ENCODE data around the gene CAMK2A. TPM values are rescaled to one million over a fixed set of nuclear protein-coding genes. Genes with fewer than 3 reads are reported as not detected.
A peak's percentile ranks its signal among the peaks of the same experiment; 100 is the strongest.
"Not testable (repeated sequence)": the region's sequence is repeated elsewhere in the genome, so short reads cannot be mapped to it uniquely, and the experiment has no call there.

The CAMK2A gene
- total RNA-seq, 4 donors from 2014 or later, result 32.0 to 78.1 (median 48.6) TPM

- no peak for TF ChIP-seq CTCF (IDR thresholded peaks at IDR 0.05 in 4 of 5, conservative IDR thresholded peaks at IDR 0.05 in 1 of 5)
- TF ChIP-seq POLR2A (IDR thresholded peaks at IDR 0.05), result no peak
- H3K27me3 ChIP-seq, result no peaks in the 10 kb centered on the region
- no peak overlapping the region for H3K27ac ChIP-seq
- in situ Hi-C loops (cut with MboI; ENCODE audit: low sequenced_read_pairs in 4 of 4) (no loop called here), intact Hi-C loops (cut with DNase I; ENCODE audit: low total_unique reads) (no loop called here)
- H3K4me3 ChIP-seq, result no peak overlapping the region
- peaks cover 0 to 25% of the 10 kb centered on the region in 2 donors for H3K36me3 ChIP-seq
- H3K9me3 ChIP-seq, result no peaks in the 10 kb centered on the region
- ATAC-seq (no peak), DNase-seq (no peak)
- peaks cover 7 to 8% of the 10 kb centered on the region in 2 donors for H3K4me1 ChIP-seq
Observed at GRCh38 chr5:150236981-150237754, 52.4 kb downstream of the CAMK2A start.

GRCh38 chr5:150236313-150236712, 53.3 kb downstream of the CAMK2A start:
- no peaks in the 10 kb centered on the region for H3K27me3 ChIP-seq
- TF ChIP-seq POLR2A (IDR thresholded peaks at IDR 0.05), result no peak
- no peak for TF ChIP-seq CTCF (IDR thresholded peaks at IDR 0.05 in 4 of 5, conservative IDR thresholded peaks at IDR 0.05 in 1 of 5)
- DNase-seq (no peak), ATAC-seq (no peak)
- H3K4me1 ChIP-seq, result no peaks in the 10 kb centered on the region
- H3K9me3 ChIP-seq, result no peaks in the 10 kb centered on the region
- in situ Hi-C loops (cut with MboI; ENCODE audit: low sequenced_read_pairs in 4 of 4) (no loop called here), intact Hi-C loops (cut with DNase I; ENCODE audit: low total_unique reads) (no loop called here)
- H3K36me3 ChIP-seq, result peaks cover 0 to 31% of the 10 kb centered on the region in 2 donors
- H3K27ac ChIP-seq, result no peak overlapping the region
- no peak overlapping the region for H3K4me3 ChIP-seq

- no peak for ATAC-seq
- no peak for TF ChIP-seq CTCF (IDR thresholded peaks at IDR 0.05 in 4 of 5, conservative IDR thresholded peaks at IDR 0.05 in 1 of 5)
- no peak for TF ChIP-seq POLR2A (IDR thresholded peaks at IDR 0.05)
- Histone ChIP-seq H3K27me3 (no peaks in the 10 kb centered on the region), H3K36me3 (peaks cover 0 to 31% of the 10 kb centered on the region in 2 donors), H3K4me1 (no peaks in the 10 kb centered on the region), H3K27ac (peak overlapping the region in 1 of 4 donors; percentile 18), H3K4me3 (no peak overlapping the region), H3K9me3 (no peaks in the 10 kb centered on the region)
- intact Hi-C loops (cut with DNase I; ENCODE audit: low total_unique reads) (no loop called here), in situ Hi-C loops (cut with MboI; ENCODE audit: low sequenced_read_pairs in 4 of 4) (no loop called here)
- DNase-seq, result no peak
Observed at GRCh38 chr5:150235500-150235854, 54.1 kb downstream of the CAMK2A start.

DNA sequence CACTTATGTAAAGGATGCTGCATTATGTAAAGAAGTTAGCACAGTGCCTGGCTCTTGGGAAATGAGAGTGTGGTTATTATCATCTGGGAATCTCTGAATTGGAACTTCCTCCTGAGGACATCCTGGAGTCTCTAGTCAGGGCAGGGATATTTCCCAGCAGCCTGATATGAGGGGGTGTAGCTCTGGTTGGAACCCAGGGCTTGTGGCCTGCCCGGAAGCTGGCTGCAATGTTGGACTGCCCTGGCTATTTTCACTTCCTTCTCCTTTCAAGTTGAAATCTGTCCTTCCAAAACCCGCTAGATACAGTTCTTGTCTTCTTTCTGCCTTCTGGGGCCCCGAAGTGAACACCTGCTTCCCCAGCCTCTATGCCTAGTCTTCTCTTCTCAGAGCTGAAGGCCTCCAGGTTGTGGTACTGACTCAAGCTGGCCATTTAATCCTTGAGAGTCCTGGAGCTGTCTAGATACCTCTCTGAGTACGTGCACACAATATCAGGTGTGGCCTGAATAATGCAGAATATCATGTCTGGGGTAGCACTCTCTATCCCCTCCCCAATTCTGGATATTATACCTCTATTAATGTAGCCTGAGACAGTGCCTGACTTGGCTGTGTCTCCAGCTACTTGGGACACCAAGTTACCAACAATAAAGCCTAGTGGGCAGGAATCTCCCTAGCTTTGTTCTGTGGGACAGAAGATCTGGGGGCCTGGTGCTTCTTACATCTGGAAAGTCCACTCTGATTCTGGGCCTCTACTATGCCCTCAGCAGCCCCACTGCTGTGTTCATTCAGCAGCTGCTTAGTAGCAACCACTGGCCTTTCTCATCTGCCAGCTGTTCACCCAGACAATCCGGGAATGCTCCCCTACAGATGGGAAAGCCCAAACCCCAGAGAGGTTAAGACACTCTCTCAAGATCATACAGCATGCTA, 54.7 kb downstream of the CAMK2A start:
- Histone ChIP-seq H3K27ac (peak overlapping the region in 1 of 4 donors; percentile 18), H3K4me1 (no peaks in the 10 kb centered on the region)
- in situ Hi-C loops (cut with MboI; ENCODE audit: low sequenced_read_pairs in 4 of 4), result no loop called here

DNA sequence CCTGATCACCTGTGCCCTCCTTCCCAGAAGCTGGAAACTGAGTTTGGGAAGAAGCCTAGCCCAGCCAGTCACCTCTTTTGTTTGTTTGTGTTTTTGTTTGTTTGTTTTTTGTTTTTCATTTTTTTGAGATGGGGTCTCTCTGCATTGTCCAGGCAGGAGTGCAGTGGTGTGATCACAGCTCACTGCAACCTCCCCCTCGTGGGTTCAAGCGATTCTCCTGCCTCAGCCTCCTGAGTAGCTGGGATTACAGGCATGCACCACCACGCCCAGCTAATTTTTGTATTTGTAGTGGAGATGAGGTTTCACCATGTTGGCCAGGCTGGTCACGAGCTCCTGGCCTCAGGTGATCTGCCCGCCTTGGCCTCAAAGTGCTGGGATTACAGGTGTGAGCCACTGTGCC, 55.9 kb downstream of the CAMK2A start:
- in situ Hi-C loops (cut with MboI; ENCODE audit: low sequenced_read_pairs in 4 of 4); ATAC-seq; H3K4me3 ChIP-seq; H3K9me3 ChIP-seq; H3K4me1 ChIP-seq; DNase-seq; intact Hi-C loops (cut with DNase I; ENCODE audit: low total_unique reads); H3K27me3 ChIP-seq: not testable (repeated sequence)
- Histone ChIP-seq H3K36me3 (peaks cover 0 to 28% of the 10 kb centered on the region in 2 donors), H3K27ac (peak overlapping the region in 1 of 4 donors; percentile 40)

More for the DNA sequence above, 54.7 kb downstream of the CAMK2A start:
- H3K27me3 ChIP-seq, result no peaks in the 10 kb centered on the region
- no peak for ATAC-seq
- no peak for TF ChIP-seq CTCF (IDR thresholded peaks at IDR 0.05 in 4 of 5, conservative IDR thresholded peaks at IDR 0.05 in 1 of 5)
- no peak for TF ChIP-seq POLR2A (IDR thresholded peaks at IDR 0.05)
- H3K9me3 ChIP-seq, result no peaks in the 10 kb centered on the region
- intact Hi-C loops (cut with DNase I; ENCODE audit: low total_unique reads), result no loop called here
- no peak overlapping the region for H3K4me3 ChIP-seq
- no peak for DNase-seq
- peaks cover 0 to 31% of the 10 kb centered on the region in 2 donors for H3K36me3 ChIP-seq

Data from gastrocnemius medialis (tissue), 4 donors.